ENCODE data around the gene OR4C46.
"Not testable (repeated sequence)": the region's sequence is repeated elsewhere in the genome, so short reads cannot be mapped to it uniquely, and the experiment has no call there.

The OR4C46 gene

GRCh38 chr11:54603898-54604297, at the start of gene OR4C46:
OR4C46 (minus strand) TSS chr11:54603998; CDS start chr11:54603998, 0 bp downstream.
- no peak for DNase-seq

DNA sequence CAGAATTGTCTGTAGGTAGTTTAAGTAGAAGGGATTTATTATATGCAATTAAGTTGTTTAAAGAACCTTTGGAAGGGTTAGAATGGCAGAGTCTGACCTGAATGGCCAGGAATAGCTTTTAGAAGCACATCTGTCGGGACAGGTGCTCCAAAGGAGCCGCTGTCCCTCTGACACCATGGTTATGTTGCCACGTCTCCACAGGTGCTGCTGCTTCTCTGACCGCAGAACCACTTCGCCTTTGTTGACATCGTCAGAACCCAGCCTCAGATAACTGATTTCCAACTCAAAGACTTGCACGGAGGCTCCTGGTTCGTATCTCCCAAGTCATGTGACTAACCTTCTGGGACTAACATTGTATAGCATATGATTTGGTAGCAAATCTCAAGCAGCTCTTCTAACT, 41.8 kb upstream of the OR4C46 start:
- not testable (repeated sequence) for DNase-seq

DNA sequence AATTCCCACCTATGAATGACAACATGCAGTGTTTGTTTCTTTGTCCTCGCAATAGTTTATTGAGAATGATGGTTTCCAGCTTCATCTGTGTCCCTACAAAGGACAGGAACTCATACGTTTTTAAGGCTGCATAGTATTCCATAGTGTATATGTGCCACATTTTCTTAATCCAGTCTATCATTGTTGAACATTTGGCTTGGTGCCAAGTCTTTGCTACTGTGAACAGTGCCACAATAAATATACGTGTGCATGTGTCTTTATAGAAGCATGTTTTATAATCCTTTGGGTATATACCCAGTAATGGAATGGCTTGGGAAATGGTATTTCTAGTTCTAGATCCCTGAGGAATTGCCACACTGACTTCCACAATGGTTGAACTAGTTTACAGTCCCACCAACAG, 42.4 kb downstream of the OR4C46 start:
- not testable (repeated sequence) for DNase-seq

DNA sequence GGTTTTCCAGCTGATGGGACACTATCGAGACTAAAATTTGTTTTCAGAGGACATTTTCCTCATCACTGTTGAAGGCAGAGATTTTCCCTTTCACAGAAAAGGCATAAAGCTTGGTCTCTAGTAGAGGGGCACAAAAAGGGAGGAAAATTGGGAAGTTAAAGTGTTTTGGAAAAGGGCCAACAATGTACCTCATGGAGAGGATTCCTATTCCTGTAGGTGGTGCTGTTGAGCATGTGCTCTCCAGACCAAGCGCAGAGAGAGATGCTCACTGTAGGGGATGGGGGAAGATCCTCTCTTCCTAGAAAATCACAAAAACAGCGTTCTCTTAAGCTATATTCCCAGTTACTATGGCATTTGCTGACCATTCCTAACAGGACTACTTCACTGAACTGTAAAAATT, 44.9 kb downstream of the OR4C46 start:
- DNase-seq, result no peak

GRCh38 chr11:54558407-54558806, 45.4 kb downstream of the OR4C46 start:
- DNase-seq, result no peak
